Spleen (tissue), 7 donors: ENCODE measurements around the gene LPAR2.

Experiments
- POLR2AphosphoS5 ChIP-seq, 3 donors: sonication (generic); formaldehyde crosslinking; IDR thresholded peaks; one replicate each; pipeline ENCODE4 v1.5.1; 2017; ENCODE audit warnings: antibody characterized with exemption in 3 of 3
- TF ChIP-seq, protein P1 (sequence below), 11 experiments: fragments of 200-600 bp in 7 of 11; fragments of 450-650 bp in 4 of 11; sonication (generic) in 4 of 11; IDR thresholded peaks in 8 of 11; conservative IDR thresholded peaks in 3 of 11; 1 replicate in 7 of 11; 2 replicates in 4 of 11; pipeline versions ENCODE4 v1.4.0 to v1.8.0; 2016 to 2021; ENCODE audit warnings: antibody characterized with exemption in 11 of 11, inconsistent platforms in 4 of 11, mild to moderate bottlenecking in 1 of 11
- donor health status: DM: no; HTN: no; CAD: no; lungs with moderate emphysema.
- donor health status: DM: no; HTN: no; CAD: no.
- donor health status: DM: no; HTN: no; CAD: no.

- TF ChIP-seq, protein P1, sequence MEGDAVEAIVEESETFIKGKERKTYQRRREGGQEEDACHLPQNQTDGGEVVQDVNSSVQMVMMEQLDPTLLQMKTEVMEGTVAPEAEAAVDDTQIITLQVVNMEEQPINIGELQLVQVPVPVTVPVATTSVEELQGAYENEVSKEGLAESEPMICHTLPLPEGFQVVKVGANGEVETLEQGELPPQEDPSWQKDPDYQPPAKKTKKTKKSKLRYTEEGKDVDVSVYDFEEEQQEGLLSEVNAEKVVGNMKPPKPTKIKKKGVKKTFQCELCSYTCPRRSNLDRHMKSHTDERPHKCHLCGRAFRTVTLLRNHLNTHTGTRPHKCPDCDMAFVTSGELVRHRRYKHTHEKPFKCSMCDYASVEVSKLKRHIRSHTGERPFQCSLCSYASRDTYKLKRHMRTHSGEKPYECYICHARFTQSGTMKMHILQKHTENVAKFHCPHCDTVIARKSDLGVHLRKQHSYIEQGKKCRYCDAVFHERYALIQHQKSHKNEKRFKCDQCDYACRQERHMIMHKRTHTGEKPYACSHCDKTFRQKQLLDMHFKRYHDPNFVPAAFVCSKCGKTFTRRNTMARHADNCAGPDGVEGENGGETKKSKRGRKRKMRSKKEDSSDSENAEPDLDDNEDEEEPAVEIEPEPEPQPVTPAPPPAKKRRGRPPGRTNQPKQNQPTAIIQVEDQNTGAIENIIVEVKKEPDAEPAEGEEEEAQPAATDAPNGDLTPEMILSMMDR (IDR thresholded peaks at IDR 0.05 in 8 of 11, conservative IDR thresholded peaks at IDR 0.05 in 3 of 11) = no peak
- TF ChIP-seq POLR2AphosphoS5 (IDR thresholded peaks at IDR 0.05) = peak in 1 of 3 donors; percentile 49
Measured at GRCh38 chr19:19633711-19634515, 5.9 kb upstream of the LPAR2 start.
